ENCODE measurements around the gene DCC. TPM values are rescaled to one million over a fixed set of nuclear protein-coding genes. Genes with fewer than 3 reads are reported as not detected.

The DCC gene
- total and polyA plus RNA-seq, 3 donors from 2014 or later, result 7.9 to 42.1 (median 24.5) TPM

DNA sequence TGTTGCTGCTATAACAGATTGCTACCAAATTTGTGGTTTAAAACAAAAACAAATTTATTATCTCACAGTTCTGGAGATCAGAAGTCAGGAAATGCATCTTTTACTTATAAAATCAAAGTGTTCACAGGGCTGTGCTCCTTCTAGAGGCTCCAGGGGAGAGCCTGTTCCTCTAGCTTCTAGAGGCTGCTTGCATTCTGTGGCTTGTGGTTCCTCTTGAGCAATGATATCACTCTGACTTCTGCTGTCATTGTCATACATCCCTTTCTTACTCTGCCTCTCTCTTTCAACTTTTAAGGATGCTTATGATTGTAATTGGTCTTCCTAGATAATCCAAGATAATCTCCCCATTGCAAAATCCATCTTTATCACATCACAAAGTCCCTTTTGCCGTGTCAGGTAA lies 6.1 kb upstream of the DCC start:
- Histone ChIP-seq H3K36me3 (ENCODE audit: low read depth, missing control alignments) (no peaks in the 10 kb centered on the region), H3K27ac (no peak overlapping the region)
- 82 to 84% methylated on average over 1 of the region's 1 CpG for WGBS, 2 donors

DNA sequence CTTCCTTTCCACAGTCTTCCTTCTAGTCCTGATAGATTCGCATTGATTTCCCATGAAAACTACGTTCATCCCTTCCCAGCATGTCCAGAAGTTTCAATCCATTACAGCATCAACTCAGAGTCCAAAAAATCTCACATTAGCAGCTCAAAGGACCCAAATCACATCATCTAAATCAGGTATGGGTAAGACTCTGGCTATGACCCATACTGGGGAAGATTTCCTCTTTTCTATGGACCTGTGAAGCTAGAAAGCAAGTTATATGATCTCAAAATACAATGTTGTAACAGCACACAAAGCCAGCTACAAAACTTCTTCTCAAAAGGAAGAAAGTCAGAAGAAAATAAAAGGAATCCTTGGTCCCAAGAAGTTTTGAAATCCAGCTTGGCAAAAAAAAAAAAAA lies 5.7 kb upstream of the DCC start:
- Histone ChIP-seq H3K4me1 (no peaks in the 10 kb centered on the region), H3K4me3 (no peak overlapping the region), H3K9me3 (no peaks in the 10 kb centered on the region), H3K27ac (no peak overlapping the region), H3K36me3 (ENCODE audit: low read depth, missing control alignments) (no peaks in the 10 kb centered on the region), H3K27me3 (no peaks in the 10 kb centered on the region)
- 89 to 97% methylated on average over 2 of the region's 2 CpGs for whole genome bisulfite sequencing, 2 donors
- no peak for TF ChIP-seq CTCF (IDR thresholded peaks at IDR 0.05)
- no peak for TF ChIP-seq POLR2A (IDR thresholded peaks at IDR 0.05)
- intact Hi-C loops (cut with DNase I; ENCODE audit: low total_unique reads), result no loop called here
- no peak for DNase-seq

More for the DNA sequence above, 6.1 kb upstream of the DCC start:
- no peak for DNase-seq
- TF ChIP-seq POLR2A (IDR thresholded peaks at IDR 0.05), result no peak
- TF ChIP-seq CTCF (IDR thresholded peaks at IDR 0.05), result no peak
- Histone ChIP-seq H3K4me1 (no peaks in the 10 kb centered on the region), H3K27me3 (no peaks in the 10 kb centered on the region), H3K9me3 (no peaks in the 10 kb centered on the region), H3K4me3 (no peak overlapping the region)
- intact Hi-C loops (cut with DNase I; ENCODE audit: low total_unique reads), result no loop called here

DNA sequence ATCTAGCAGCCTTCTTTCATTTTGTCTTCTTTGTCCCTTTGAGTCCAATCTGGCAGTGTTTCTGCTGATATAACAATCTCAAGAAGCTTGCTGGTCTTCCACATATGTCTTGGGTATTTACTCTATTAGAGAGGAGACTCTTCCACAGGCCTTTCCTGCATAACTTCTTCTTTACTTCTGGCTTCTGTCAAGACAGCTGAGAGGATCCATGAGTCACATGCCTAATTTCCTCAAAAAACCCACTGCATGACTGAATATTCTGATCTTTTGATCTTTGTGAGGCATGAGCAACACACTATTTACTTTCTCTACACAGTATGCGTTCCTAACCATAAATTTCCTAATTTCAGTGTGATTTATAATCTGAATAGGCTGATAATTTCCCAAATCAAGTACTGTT lies 5.1 kb upstream of the DCC start:
- Histone ChIP-seq H3K4me3 (no peak overlapping the region), H3K36me3 (ENCODE audit: low read depth, missing control alignments) (no peaks in the 10 kb centered on the region), H3K4me1 (no peaks in the 10 kb centered on the region), H3K27me3 (no peaks in the 10 kb centered on the region), H3K27ac (no peak overlapping the region), H3K9me3 (no peaks in the 10 kb centered on the region)
- TF ChIP-seq POLR2A (IDR thresholded peaks at IDR 0.05), result no peak
- no peak for TF ChIP-seq CTCF (IDR thresholded peaks at IDR 0.05)
- intact Hi-C loops (cut with DNase I; ENCODE audit: low total_unique reads), result no loop called here
- 53 to 67% methylated on average over 1 of the region's 1 CpG for whole genome bisulfite sequencing, 2 donors
- DNase-seq, result no peak

GRCh38 chr18:52337276-52337675 lies 2.7 kb upstream of the DCC start:
- no peaks in the 10 kb centered on the region for H3K4me1 ChIP-seq
- no peak overlapping the region for H3K27ac ChIP-seq
- no peak for DNase-seq
- H3K27me3 ChIP-seq, result no peaks in the 10 kb centered on the region
- no peaks in the 10 kb centered on the region for H3K36me3 ChIP-seq (ENCODE audit: low read depth, missing control alignments)
- TF ChIP-seq POLR2A (IDR thresholded peaks at IDR 0.05) (no peak), CTCF (IDR thresholded peaks at IDR 0.05) (no peak)
- intact Hi-C loops (cut with DNase I; ENCODE audit: low total_unique reads), result no loop called here
- no peaks in the 10 kb centered on the region for H3K9me3 ChIP-seq
- WGBS, 2 donors, result 92 to 100% methylated on average over 1 of the region's 1 CpG
- H3K4me3 ChIP-seq, result no peak overlapping the region

DNA sequence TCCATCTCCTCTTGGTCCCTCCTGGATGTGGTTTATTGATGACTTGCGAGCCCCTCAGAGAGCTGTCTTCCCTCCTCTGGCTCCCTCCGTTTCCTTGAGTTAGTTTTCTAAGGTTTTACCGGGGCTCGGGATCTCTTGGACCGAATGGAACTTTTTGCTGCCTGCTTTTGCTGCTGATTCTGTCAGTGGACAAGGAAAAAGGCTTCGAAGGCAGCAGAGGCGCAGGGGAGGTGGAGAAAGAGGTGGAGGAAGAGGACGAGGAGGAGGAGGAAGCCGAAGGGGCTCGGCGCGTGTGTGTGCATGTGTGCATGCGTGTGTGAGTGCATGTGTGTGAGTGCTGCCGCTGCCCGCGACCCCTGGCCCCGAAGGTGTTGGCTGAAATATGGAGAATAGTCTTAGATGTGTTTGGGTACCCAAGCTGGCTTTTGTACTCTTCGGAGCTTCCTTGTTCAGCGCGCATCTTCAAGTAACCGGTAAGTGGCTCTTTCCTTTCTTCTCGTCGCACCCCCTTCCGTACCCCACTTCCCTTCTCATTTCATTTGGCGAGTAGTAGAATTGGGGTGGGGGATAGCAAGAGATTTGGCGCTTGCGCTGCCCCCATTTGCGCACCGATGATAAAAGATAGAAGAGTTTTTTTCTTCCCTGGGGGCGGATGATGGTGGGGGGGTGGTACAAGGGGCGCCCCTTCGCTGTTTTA lies 557 bp downstream of the DCC start:
- H3K36me3 ChIP-seq (ENCODE audit: low read depth, missing control alignments), result no peaks in the 10 kb centered on the region
- no peak overlapping the region for H3K27ac ChIP-seq
- no peaks in the 10 kb centered on the region for H3K9me3 ChIP-seq
- H3K27me3 ChIP-seq, result no peaks in the 10 kb centered on the region
- 3 to 4% methylated on average over 32 of the region's 32 CpGs for WGBS, 2 donors
- H3K4me3 ChIP-seq, result peak overlapping the region in 1 of 2 donors; percentile 20
- H3K4me1 ChIP-seq, result no peaks in the 10 kb centered on the region
- DNase-seq, result no peak
- TF ChIP-seq CTCF (IDR thresholded peaks at IDR 0.05) (no peak), POLR2A (IDR thresholded peaks at IDR 0.05) (no peak)
- intact Hi-C loops (cut with DNase I; ENCODE audit: low total_unique reads), result no loop called here

Measured in testis (tissue), 3 donors.